Activated CD4-positive, CD25-positive, alpha-beta regulatory T cell treated with anti-CD3 and anti-CD28 coated beads, Interleukin-2, amount 50 U/mL, for 24 hours (primary cell): ENCODE data around the gene DDIT4.
"Not testable (repeated sequence)": the region's sequence is repeated elsewhere in the genome, so short reads cannot be mapped to it uniquely, and the experiment has no call there.

Experiments used
- ATAC-seq, 2 donors: fragments of 150-1000 bp; cut with Tn5 transposase; one replicate each; pipeline ENCODE4 v1.10.0; 2021; ENCODE audit warnings: mild to moderate bottlenecking in 1 of 2, moderate library complexity in 1 of 2

Gene DDIT4

GRCh38 chr10:72267819-72268399 lies 5.8 kb upstream of the DDIT4 start:
- ATAC-seq = no peak

- ATAC-seq = not testable (repeated sequence)
Measured at GRCh38 chr10:72268475-72269200, 5.1 kb upstream of the DDIT4 start.

- no peak for ATAC-seq
Measured at GRCh38 chr10:72270607-72271281, 3.0 kb upstream of the DDIT4 start.

- no peak for ATAC-seq
Measured at GRCh38 chr10:72272689-72273409, 875 bp upstream of the DDIT4 start.

GRCh38 chr10:72274213-72274729 lies 547 bp downstream of the DDIT4 start:
- peak; percentile 2 to 4 for ATAC-seq

GRCh38 chr10:72274730-72275350 lies 1.1 kb downstream of the DDIT4 start:
- ATAC-seq = peak; percentile 25 to 30

GRCh38 chr10:72275351-72276012 lies 1.8 kb downstream of the DDIT4 start:
- ATAC-seq = no peak

- no peak for ATAC-seq
Measured at GRCh38 chr10:72276013-72276387, 2.3 kb downstream of the DDIT4 start.

GRCh38 chr10:72276421-72277339 lies 3.0 kb downstream of the DDIT4 start:
- no peak for ATAC-seq

- no peak for ATAC-seq
Measured at GRCh38 chr10:72277340-72277995, 3.7 kb downstream of the DDIT4 start.

- ATAC-seq = no peak
Measured at GRCh38 chr10:72277996-72278667, 4.4 kb downstream of the DDIT4 start.

- no peak for ATAC-seq
Measured at GRCh38 chr10:72278668-72279393, 5.1 kb downstream of the DDIT4 start.

GRCh38 chr10:72279587-72279986 lies 5.9 kb downstream of the DDIT4 start:
- ATAC-seq = not testable (repeated sequence)

GRCh38 chr10:72283131-72283530 lies 9.4 kb downstream of the DDIT4 start:
- no peak for ATAC-seq

- no peak for ATAC-seq
Measured at GRCh38 chr10:72285972-72286521, 12.3 kb downstream of the DDIT4 start.

GRCh38 chr10:72291019-72291532 lies 17.4 kb downstream of the DDIT4 start:
- no peak for ATAC-seq

- peak; percentile 62 to 67 for ATAC-seq
Measured at GRCh38 chr10:72292223-72292691, 18.5 kb downstream of the DDIT4 start.

- ATAC-seq = no peak
Measured at GRCh38 chr10:72295330-72295910, 21.7 kb downstream of the DDIT4 start.
